ENCODE measurements around the gene SIGLEC9. TPM values are rescaled to one million over a fixed set of nuclear protein-coding genes. Genes with fewer than 3 reads are reported as not detected.

The SIGLEC9 gene
- total and polyA plus RNA-seq, 10 of the 15 experiments (the other 5 are each of a cell fraction or from before 2014, with no cell fraction given): 0.10 TPM; not detected in 9

- in situ Hi-C loops (cut with MboI): no loop called here
- no peak for ATAC-seq
Observed at GRCh38 chr19:51086153-51086850, 38.4 kb upstream of the SIGLEC9 start.

More at GRCh38 chr19:51086153-51086850, 38.4 kb upstream of the SIGLEC9 start:
- H3K9me3 ChIP-seq (replicated peaks; ENCODE audit: control insufficient read depth, insufficient read depth, low read length): no peaks in the 10 kb centered on the region
- H3K27ac ChIP-seq (ENCODE audit: control insufficient read depth, insufficient read depth): no peak overlapping the region
- DNase-seq (ENCODE audit: low read depth, low spot score): no peak
- WGBS (ENCODE audit: insufficient coverage, insufficient replicate concordance, low lambda C conversion rate, missing lambda C conversion rate): 55% methylated on average over 18 of the region's 18 CpGs
- no TSS peak for BruUV-seq (replicated peaks)
- H3K79me2 ChIP-seq (ENCODE audit: control insufficient read depth, insufficient read depth, low read length): no peaks in the 10 kb centered on the region
- ChIA-PET RAD21 (ENCODE audit: unreplicated experiment) (no interaction called here), POLR2A (no interaction called here), SMC1A (ENCODE audit: uncharacterized antibody, unreplicated experiment) (no interaction called here), CTCF (interaction anchor here (1.2 kb wide), 1 partner anchor 10 kb away, joined by 3 read pairs; no protein-coding TSS in a partner anchor)
- H3K9ac ChIP-seq (ENCODE audit: control insufficient read depth, insufficient read depth, low read length): no peak overlapping the region
- FAIRE-seq: no peak
- H3K4me3 ChIP-seq: no peak overlapping the region
- H3K27me3 ChIP-seq (replicated peaks in 1 of 2; ENCODE audit: control insufficient read depth in 2 of 2, insufficient read depth in 2 of 2, low read length in 1 of 2): no peaks in the 10 kb centered on the region
- intact Hi-C loops (cut with micrococcal nuclease; ENCODE audit: unreplicated experiment): no loop called here
- TF ChIP-seq NKRF (conservative IDR thresholded peaks at IDR 0.05): no peak
- TF ChIP-seq REST (IDR thresholded peaks at IDR 0.05; ENCODE audit: low read depth, low read length): no peak
- no peak for TF ChIP-seq RAD21 (IDR thresholded peaks at IDR 0.05; ENCODE audit: insufficient read depth, low read depth, low read length)
- no peak for TF ChIP-seq ZZZ3 (IDR thresholded peaks at IDR 0.05; ENCODE audit: control insufficient read depth, insufficient read length, low read depth)
- TF ChIP-seq RBBP5 (conservative IDR thresholded peaks at IDR 0.05): no peak
- TF ChIP-seq CBX3 (IDR thresholded peaks at IDR 0.05; ENCODE audit: borderline replicate concordance, low read depth): no peak
- no peak for TF ChIP-seq CBFB (IDR thresholded peaks at IDR 0.05; ENCODE audit: low read depth)
- no peak overlapping the region for H2AFZ ChIP-seq (ENCODE audit: control insufficient read depth, low read depth, low read length)
- no peaks in the 10 kb centered on the region for H3K4me1 ChIP-seq (ENCODE audit: control insufficient read depth, insufficient read depth, low read length)
- H3K36me3 ChIP-seq (ENCODE audit: control insufficient read depth in 2 of 2, insufficient read depth in 2 of 2, low read length in 1 of 2): no peaks in the 10 kb centered on the region
- H3K4me2 ChIP-seq (ENCODE audit: control insufficient read depth, insufficient read depth): no peak overlapping the region
- no peaks in the 10 kb centered on the region for H4K20me1 ChIP-seq (ENCODE audit: control insufficient read depth, insufficient read depth)
